DND-41 (cell line): Measurements from ENCODE around the gene SLC26A6.

ENCODE experiments used
- CTCF ChIP-seq: IDR thresholded peaks from 2 replicates; pipeline ENCODE4 v1.5.1; 2012; ENCODE audit warnings: borderline replicate concordance, low read length, moderate library complexity, mild to moderate bottlenecking; ENCODE audit not compliant: poor library complexity, severe bottlenecking; ENCODE audit errors: extremely low read depth
- EZH2 ChIP-seq: IDR thresholded peaks from 3 replicates; pipeline ENCODE4 v1.6.1; 2012; ENCODE audit warnings: borderline replicate concordance, low read depth, mild to moderate bottlenecking, moderate library complexity, low read length, inconsistent platforms; ENCODE audit not compliant: severe bottlenecking

- TF ChIP-seq EZH2 (no peak), CTCF (no peak)
Observed at GRCh38 chr3:48630833-48631232, 4.4 kb downstream of the SLC26A6 start.
